Activated B cell treated with CpG ODN at 0.5 μM for 24 hours (primary cell): ENCODE results near the gene ROBO3. TPM values are rescaled to one million over a fixed set of nuclear protein-coding genes. Genes with fewer than 3 reads are reported as not detected.

ENCODE experiments used
- ATAC-seq: fragments of 200-7000 bp; cut with Tn5 transposase; one replicate; pipeline ENCODE4 v1.10.0; 2021; ENCODE audit warnings: low read depth, mild to moderate bottlenecking, moderate library complexity
- CTCF ChIA-PET: fragments of 350-600 bp; sonication (Branson Sonifier 250); formaldehyde crosslinking; loops from one replicate; lab custom pipeline; 2021; ENCODE audit warnings: antibody characterized with exemption; lab: Charles Lee
- POLR2A ChIA-PET: fragments of 350-600 bp; sonication (Branson Sonifier 250); formaldehyde crosslinking; loops from one replicate; lab custom pipeline; 2021; ENCODE audit warnings: antibody characterized with exemption; lab: Charles Lee
- DNase-seq: peaks from one replicate; pipeline ENCODE4 v3.0.0; 2022
- H3K27ac Mint-ChIP-seq: one replicate; pipeline ENCODE4 v1.8.0; 2020; ENCODE audit warnings: mixed read lengths
- H3K27me3 Mint-ChIP-seq: one replicate; pipeline ENCODE4 v1.8.0; 2021; ENCODE audit warnings: mixed read lengths
- H3K36me3 Mint-ChIP-seq: one replicate; pipeline ENCODE4 v1.8.0; 2021; ENCODE audit warnings: low read depth, mixed read lengths
- H3K4me1 Mint-ChIP-seq: one replicate; pipeline ENCODE4 v1.8.0; 2021; ENCODE audit warnings: mixed read lengths
- H3K4me3 Mint-ChIP-seq: one replicate; pipeline ENCODE4 v1.8.0; 2020; ENCODE audit warnings: mild to moderate bottlenecking, mixed read lengths
- H3K9me3 Mint-ChIP-seq: one replicate; pipeline ENCODE4 v1.8.0; 2020; ENCODE audit warnings: mixed read lengths
- CTCF ChIP-seq: fragments of 200-600 bp; IDR thresholded peaks from one replicate; pipeline ENCODE4 v1.8.0; 2022; ENCODE audit warnings: antibody characterized with exemption, mild to moderate bottlenecking
- intact Hi-C: fragments of 100-400 bp; cut with micrococcal nuclease; formaldehyde crosslinking; loops from one replicate; pipeline ENCODE4 v1.15.1; 2024
- total RNA-seq: library from RNA; stranded (reverse); gene quantifications from 2 replicates; pipeline ENCODE4 v1.2.3, GENCODE V29; 2022

ROBO3 gene
- total RNA-seq, 1 donor from 2014 or later, result 1.5 TPM

GRCh38 chr11:124869856-124870387, 4.7 kb downstream of the ROBO3 start:
- Mint-ChIP-seq H3K4me1 (peaks cover 21% of the 10 kb centered on the region), H3K27me3 (peaks cover 85% of the 10 kb centered on the region), H3K4me3 (no peak overlapping the region), H3K36me3 (no peaks in the 10 kb centered on the region), H3K9me3 (no peaks in the 10 kb centered on the region), H3K27ac (no peak overlapping the region)
- intact Hi-C loops, result loop anchor here (10.0 kb wide), 1 partner anchor 455 kb away; no protein-coding TSS in a partner anchor
- CTCF ChIA-PET, result interaction anchor here (1.2 kb wide), 1 partner anchor 33 kb away, joined by 3 read pairs; no protein-coding TSS in a partner anchor
- POLR2A ChIA-PET, result no interaction called here
- no peak for ATAC-seq
- no peak for TF ChIP-seq CTCF
- DNase-seq, result no peak

GRCh38 chr11:124870430-124870829, 5.2 kb downstream of the ROBO3 start:
- ChIA-PET CTCF (interaction anchor here (1.2 kb wide), 1 partner anchor 33 kb away, joined by 3 read pairs; no protein-coding TSS in a partner anchor), POLR2A (no interaction called here)
- no peak overlapping the region for H3K4me3 Mint-ChIP-seq

GRCh38 chr11:124872280-124872679, 7.0 kb downstream of the ROBO3 start:
- Mint-ChIP-seq H3K4me1 (peaks cover 20% of the 10 kb centered on the region), H3K27ac (no peak overlapping the region)
- DNase-seq, result no peak

More at GRCh38 chr11:124870430-124870829, 5.2 kb downstream of the ROBO3 start:
- H3K27me3 Mint-ChIP-seq, result peaks cover 87% of the 10 kb centered on the region
- H3K9me3 Mint-ChIP-seq, result no peaks in the 10 kb centered on the region
- intact Hi-C loops, result no loop called here
- H3K36me3 Mint-ChIP-seq, result no peaks in the 10 kb centered on the region
- DNase-seq, result no peak
- H3K27ac Mint-ChIP-seq, result no peak overlapping the region
- peaks cover 22% of the 10 kb centered on the region for H3K4me1 Mint-ChIP-seq
- ATAC-seq, result no peak
- no peak for TF ChIP-seq CTCF

GRCh38 chr11:124872741-124873140, 7.5 kb downstream of the ROBO3 start:
- Mint-ChIP-seq H3K36me3 (peaks cover 2% of the 10 kb centered on the region), H3K27ac (no peak overlapping the region)
- ATAC-seq, result no peak

More at GRCh38 chr11:124872280-124872679, 7.0 kb downstream of the ROBO3 start:
- Mint-ChIP-seq H3K27me3 (peaks cover 81% of the 10 kb centered on the region), H3K4me3 (no peak overlapping the region), H3K9me3 (no peaks in the 10 kb centered on the region), H3K36me3 (peaks cover 2% of the 10 kb centered on the region)
- no peak for ATAC-seq
- ChIA-PET POLR2A (no interaction called here), CTCF (no interaction called here)
- intact Hi-C loops, result no loop called here
- TF ChIP-seq CTCF, result no peak

GRCh38 chr11:124873951-124874350, 8.7 kb downstream of the ROBO3 start:
- CTCF ChIA-PET, result no interaction called here
- Mint-ChIP-seq H3K27ac (no peak overlapping the region), H3K27me3 (peaks cover 76% of the 10 kb centered on the region), H3K9me3 (no peaks in the 10 kb centered on the region), H3K4me1 (peaks cover 22% of the 10 kb centered on the region), H3K4me3 (no peak overlapping the region), H3K36me3 (peaks cover 2% of the 10 kb centered on the region)
- TF ChIP-seq CTCF, result no peak
- POLR2A ChIA-PET, result no interaction called here
- DNase-seq (no peak), ATAC-seq (no peak)
- intact Hi-C loops, result no loop called here

More at GRCh38 chr11:124872741-124873140, 7.5 kb downstream of the ROBO3 start:
- Mint-ChIP-seq H3K27me3 (peaks cover 78% of the 10 kb centered on the region), H3K4me3 (no peak overlapping the region), H3K9me3 (no peaks in the 10 kb centered on the region), H3K4me1 (peaks cover 22% of the 10 kb centered on the region)
- intact Hi-C loops, result no loop called here
- ChIA-PET POLR2A (no interaction called here), CTCF (no interaction called here)
- TF ChIP-seq CTCF, result no peak
- no peak for DNase-seq
